Activated CD4-positive, alpha-beta T cell treated with anti-CD3 and anti-CD28 coated beads for 36 hours (primary cell): ENCODE data around the gene TAF1. TPM values are rescaled to one million over a fixed set of nuclear protein-coding genes. Genes with fewer than 3 reads are reported as not detected.
"Not testable (repeated sequence)": the region's sequence is repeated elsewhere in the genome, so short reads cannot be mapped to it uniquely, and the experiment has no call there.

Experiments
- ATAC-seq: fragments of 200-7000 bp; cut with Tn5 transposase; one replicate; pipeline ENCODE4 v1.10.0; 2021; ENCODE audit warnings: mild to moderate bottlenecking, moderate library complexity
- CTCF ChIA-PET: fragments of 350-600 bp; sonication (Branson Sonifier 250); formaldehyde crosslinking; loops from one replicate; lab custom pipeline; 2021; ENCODE audit warnings: antibody characterized with exemption; lab: Charles Lee
- POLR2A ChIA-PET: fragments of 350-600 bp; sonication (Branson Sonifier 250); formaldehyde crosslinking; loops from one replicate; lab custom pipeline; 2021; ENCODE audit warnings: antibody characterized with exemption, inconsistent platforms; lab: Charles Lee
- DNase-seq: peaks from one replicate; pipeline ENCODE4 v3.0.0-alpha.2; 2020
- H3K27ac Mint-ChIP-seq: one replicate; pipeline ENCODE4 v1.8.0; 2021; ENCODE audit warnings: mixed read lengths
- H3K27me3 Mint-ChIP-seq: one replicate; pipeline ENCODE4 v1.8.0; 2021; ENCODE audit warnings: mixed read lengths
- H3K36me3 Mint-ChIP-seq: one replicate; pipeline ENCODE4 v1.8.0; 2021; ENCODE audit warnings: low read depth, mixed read lengths
- H3K4me1 Mint-ChIP-seq: one replicate; pipeline ENCODE4 v1.8.0; 2021; ENCODE audit warnings: mixed read lengths
- H3K4me3 Mint-ChIP-seq: one replicate; pipeline ENCODE4 v1.8.0; 2021; ENCODE audit warnings: mild to moderate bottlenecking, moderate library complexity, mixed read lengths
- H3K9me3 Mint-ChIP-seq: one replicate; pipeline ENCODE4 v1.8.0; 2021; ENCODE audit warnings: low read depth, mixed read lengths
- intact Hi-C, 2 experiments: fragments of 100-400 bp; cut with DNase I in 1 of 2; cut with micrococcal nuclease in 1 of 2; formaldehyde crosslinking; loops; one replicate each; pipeline versions ENCODE4 v1.14.2 to v1.15.1; 2022 to 2024; cut with DNase I, micrococcal nuclease
- total RNA-seq, 2 experiments: library from RNA; stranded (reverse); gene quantifications; one replicate each; pipeline ENCODE4 v1.2.3, GENCODE V29; 2021

Gene TAF1
- total RNA-seq, 2 experiments from 2014 or later, result 36.6 to 41.2 TPM

DNA sequence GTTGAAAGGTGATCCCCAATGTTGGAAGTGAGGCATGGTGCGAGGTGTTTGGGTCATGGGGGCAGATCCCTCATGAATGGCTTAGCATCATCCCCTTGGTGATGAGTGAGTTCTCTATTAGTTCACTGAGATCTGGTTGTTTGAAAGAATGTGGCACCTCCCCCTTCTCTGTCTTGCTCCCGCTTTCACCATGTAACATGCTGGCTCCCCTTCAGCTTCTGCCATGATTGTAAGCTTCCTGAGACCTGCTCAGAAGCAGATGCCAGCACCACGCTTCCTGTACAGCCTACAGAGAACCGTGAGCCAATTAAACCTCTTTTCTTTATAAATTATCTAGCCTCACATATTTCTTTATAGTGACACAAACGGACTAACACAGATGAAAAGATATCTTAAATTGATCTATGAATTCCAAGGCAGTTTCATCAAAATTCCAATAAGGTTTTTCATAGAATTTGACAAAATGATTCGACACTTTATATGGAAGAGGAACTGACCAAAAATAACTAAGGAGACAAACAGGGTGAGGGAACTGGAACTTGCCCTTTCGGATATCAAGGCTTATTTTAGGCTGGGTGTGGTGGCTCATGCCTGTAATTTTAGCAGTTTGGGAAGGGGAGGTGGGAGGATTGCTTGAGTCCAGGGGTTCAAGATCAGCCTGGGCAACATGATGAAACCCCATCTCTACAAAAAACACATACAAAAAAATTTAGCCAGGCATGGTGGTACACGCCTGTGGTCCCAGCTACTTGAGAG lies 109.8 kb downstream of the TAF1 start:
- Mint-ChIP-seq H3K9me3 (no peaks in the 10 kb centered on the region), H3K4me3 (no peak overlapping the region), H3K27me3 (no peaks in the 10 kb centered on the region), H3K4me1 (no peaks in the 10 kb centered on the region), H3K36me3 (peaks cover 10% of the 10 kb centered on the region), H3K27ac (no peak overlapping the region)
- ChIA-PET POLR2A (no interaction called here), CTCF (no interaction called here)
- ATAC-seq (no peak), DNase-seq (no peak)
- intact Hi-C loops, result no loop called here

GRCh38 chrX:71482228-71482958 lies 116.2 kb downstream of the TAF1 start:
- ATAC-seq, result no peak
- H3K27me3 Mint-ChIP-seq, result no peaks in the 10 kb centered on the region
- no peaks in the 10 kb centered on the region for H3K9me3 Mint-ChIP-seq
- CTCF ChIA-PET, result no interaction called here
- peaks cover 2% of the 10 kb centered on the region for H3K36me3 Mint-ChIP-seq
- POLR2A ChIA-PET, result no interaction called here
- H3K4me3 Mint-ChIP-seq, result no peak overlapping the region
- H3K27ac Mint-ChIP-seq, result no peak overlapping the region
- intact Hi-C loops, result no loop called here
- no peak for DNase-seq
- no peaks in the 10 kb centered on the region for H3K4me1 Mint-ChIP-seq

DNA sequence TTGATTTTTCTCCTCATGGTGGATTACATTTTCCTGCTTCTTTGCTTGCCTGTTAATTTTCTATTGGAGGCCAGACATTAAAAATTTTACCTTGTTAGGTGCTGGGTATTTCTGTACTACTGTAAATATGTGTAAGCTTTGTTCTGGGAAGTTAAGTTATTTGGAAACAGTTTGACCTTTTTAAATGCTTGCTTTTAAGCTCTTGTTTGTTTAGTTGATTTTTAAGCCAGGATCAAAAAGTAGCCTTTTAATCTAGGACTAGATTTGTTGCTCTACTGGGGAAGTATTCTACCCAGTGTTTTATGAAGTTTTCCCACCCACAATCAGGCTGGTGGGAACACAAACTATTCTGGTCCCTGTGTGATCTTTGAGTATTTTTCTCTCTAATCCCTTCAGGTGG lies 121.7 kb downstream of the TAF1 start:
- Mint-ChIP-seq H3K27me3 (no peaks in the 10 kb centered on the region), H3K4me1 (peaks cover 6% of the 10 kb centered on the region), H3K4me3 (no peak overlapping the region), H3K9me3 (no peaks in the 10 kb centered on the region), H3K36me3 (peaks cover 3% of the 10 kb centered on the region), H3K27ac (peak overlapping the region; percentile 6)
- ATAC-seq (no peak), DNase-seq (no peak)
- ChIA-PET CTCF (no interaction called here), POLR2A (no interaction called here)
- intact Hi-C loops, result no loop called here

DNA sequence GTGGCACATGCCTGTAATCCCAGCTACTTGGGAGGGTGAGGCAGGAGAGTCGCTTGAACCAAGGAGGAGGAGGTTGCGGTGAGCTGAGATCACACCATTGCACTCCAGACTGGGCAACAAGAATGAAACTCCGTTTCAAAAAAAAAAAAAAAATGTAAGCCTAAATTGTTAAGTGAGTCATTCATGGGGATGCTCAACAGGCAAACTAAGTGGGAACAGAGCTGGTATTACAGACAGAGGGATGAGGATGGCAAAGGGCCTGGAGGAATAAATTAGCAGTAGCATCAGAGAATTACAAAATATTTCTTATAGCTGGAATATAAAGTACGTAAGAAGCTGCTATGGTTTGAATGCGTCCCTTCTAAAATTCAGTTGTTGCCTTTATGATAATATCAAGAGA lies 123.4 kb downstream of the TAF1 start:
- Mint-ChIP-seq H3K27me3 (no peaks in the 10 kb centered on the region), H3K4me3 (no peak overlapping the region), H3K36me3 (peaks cover 3% of the 10 kb centered on the region), H3K4me1 (peaks cover 10% of the 10 kb centered on the region), H3K9me3 (no peaks in the 10 kb centered on the region), H3K27ac (no peak overlapping the region)
- DNase-seq (no peak), ATAC-seq (no peak)
- intact Hi-C loops, result no loop called here
- POLR2A ChIA-PET, result no interaction called here
- CTCF ChIA-PET, result interaction anchor here (0.6 kb wide), 1 partner anchor 383 kb away, joined by 3 read pairs; no protein-coding TSS in a partner anchor

- Mint-ChIP-seq H3K27ac (peak overlapping the region; percentile 67), H3K27me3 (no peaks in the 10 kb centered on the region), H3K4me3 (peak overlapping the region; percentile 76), H3K36me3 (peaks cover 3% of the 10 kb centered on the region), H3K9me3 (no peaks in the 10 kb centered on the region), H3K4me1 (peaks cover 14% of the 10 kb centered on the region)
- peak; percentile 61 for DNase-seq
- intact Hi-C loops, result loop anchor here (2.0 to 5.0 kb wide), 2 partner anchors 40 kb away; partner anchors contain the start of gene OGT (in 2 of the 2)
- ChIA-PET CTCF (interaction anchor here (0.6 kb wide), 1 partner anchor 364 kb away, joined by 3 read pairs; no protein-coding TSS in a partner anchor), POLR2A (interaction anchor here (0.7 kb wide), 2 partner anchors 40 to 200 kb away, joined by 3 to 5 read pairs; no protein-coding TSS in a partner anchor)
- ATAC-seq, result peak; percentile 78
Measured at GRCh38 chrX:71492231-71493065, 126.3 kb downstream of the TAF1 start.

DNA sequence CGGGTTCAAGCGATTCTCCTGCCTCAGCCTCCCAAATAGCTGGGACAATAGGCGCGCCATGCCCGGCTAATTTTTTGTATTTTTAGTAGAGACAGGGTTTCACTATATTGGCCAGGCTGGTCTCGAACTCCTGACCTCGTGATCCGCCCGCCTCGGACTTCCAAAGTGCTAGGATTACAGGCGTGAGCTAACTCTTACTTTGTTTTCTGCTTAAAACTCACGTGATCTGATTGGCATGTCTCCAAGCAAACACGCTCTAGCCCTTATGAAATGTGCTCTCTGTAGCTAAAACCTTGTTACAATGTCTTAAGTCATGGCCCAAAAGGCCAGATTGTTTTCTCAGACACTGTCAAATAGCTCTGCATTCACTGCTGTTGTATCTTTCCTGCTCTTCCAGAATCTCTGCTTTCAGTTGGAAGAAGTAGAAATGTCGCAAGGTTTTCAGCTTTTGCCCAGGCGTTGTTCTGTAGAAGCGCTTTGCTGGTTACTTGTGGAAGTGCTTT lies 127.0 kb downstream of the TAF1 start:
- POLR2A ChIA-PET, result interaction anchor here (0.6 to 0.7 kb wide), 2 partner anchors 39 to 198 kb away, joined by 3 read pairs; no protein-coding TSS in a partner anchor
- no peak for ATAC-seq

GRCh38 chrX:71495979-71496378 lies 129.8 kb downstream of the TAF1 start:
- H3K36me3 Mint-ChIP-seq, intact Hi-C loops, DNase-seq, POLR2A ChIA-PET, H3K27ac Mint-ChIP-seq, CTCF ChIA-PET, H3K9me3 Mint-ChIP-seq, H3K27me3 Mint-ChIP-seq, H3K4me3 Mint-ChIP-seq, ATAC-seq: not testable (repeated sequence)
- peaks cover 14% of the 10 kb centered on the region for H3K4me1 Mint-ChIP-seq

More for the DNA sequence above, 127.0 kb downstream of the TAF1 start:
- peak overlapping the region; percentile 76 for H3K4me3 Mint-ChIP-seq
- no peaks in the 10 kb centered on the region for H3K36me3 Mint-ChIP-seq
- no peaks in the 10 kb centered on the region for H3K27me3 Mint-ChIP-seq
- no peaks in the 10 kb centered on the region for H3K9me3 Mint-ChIP-seq
- no peak for DNase-seq
- H3K4me1 Mint-ChIP-seq, result peaks cover 14% of the 10 kb centered on the region
- no peak overlapping the region for H3K27ac Mint-ChIP-seq
- intact Hi-C loops, result loop anchor here (2.0 to 5.0 kb wide), 2 partner anchors 39 to 40 kb away; partner anchors contain the start of gene OGT (in 2 of the 2)
- CTCF ChIA-PET, result interaction anchor here (0.6 to 0.8 kb wide), 2 partner anchors 36 to 364 kb away, joined by 3 read pairs; no protein-coding TSS in a partner anchor

- CTCF ChIA-PET, result no interaction called here
- POLR2A ChIA-PET, result no interaction called here
- no peaks in the 10 kb centered on the region for H3K9me3 Mint-ChIP-seq
- no peaks in the 10 kb centered on the region for H3K36me3 Mint-ChIP-seq
- H3K4me3 Mint-ChIP-seq, result no peak overlapping the region
- H3K27ac Mint-ChIP-seq, result no peak overlapping the region
- peaks cover 14% of the 10 kb centered on the region for H3K4me1 Mint-ChIP-seq
- DNase-seq (no peak), ATAC-seq (no peak)
- no peaks in the 10 kb centered on the region for H3K27me3 Mint-ChIP-seq
- intact Hi-C loops, result no loop called here
Measured at GRCh38 chrX:71496476-71496875, 130.3 kb downstream of the TAF1 start.

GRCh38 chrX:71502080-71502479 lies 135.9 kb downstream of the TAF1 start:
- ATAC-seq, POLR2A ChIA-PET, H3K27me3 Mint-ChIP-seq, H3K36me3 Mint-ChIP-seq, DNase-seq, CTCF ChIA-PET, H3K4me3 Mint-ChIP-seq, H3K27ac Mint-ChIP-seq, H3K9me3 Mint-ChIP-seq, intact Hi-C loops, H3K4me1 Mint-ChIP-seq: not testable (repeated sequence)

- ATAC-seq (no peak), DNase-seq (no peak)
- intact Hi-C loops, result no loop called here
- Mint-ChIP-seq H3K4me1 (no peaks in the 10 kb centered on the region), H3K36me3 (no peaks in the 10 kb centered on the region), H3K4me3 (no peak overlapping the region), H3K27ac (no peak overlapping the region), H3K27me3 (no peaks in the 10 kb centered on the region), H3K9me3 (no peaks in the 10 kb centered on the region)
- ChIA-PET POLR2A (no interaction called here), CTCF (no interaction called here)
Measured at GRCh38 chrX:71504346-71504745, 138.2 kb downstream of the TAF1 start.

GRCh38 chrX:71509289-71509688 lies 143.1 kb downstream of the TAF1 start:
- H3K36me3 Mint-ChIP-seq, result no peaks in the 10 kb centered on the region
- DNase-seq, result no peak
- no peak for ATAC-seq
- no peaks in the 10 kb centered on the region for H3K27me3 Mint-ChIP-seq
- intact Hi-C loops, result no loop called here
- H3K9me3 Mint-ChIP-seq, result no peaks in the 10 kb centered on the region
- H3K27ac Mint-ChIP-seq, result no peak overlapping the region
- ChIA-PET POLR2A (no interaction called here), CTCF (no interaction called here)
- H3K4me1 Mint-ChIP-seq, result peaks cover 8% of the 10 kb centered on the region
- no peak overlapping the region for H3K4me3 Mint-ChIP-seq
